ENCODE measurements around the gene PNCK.

Gene PNCK

DNA sequence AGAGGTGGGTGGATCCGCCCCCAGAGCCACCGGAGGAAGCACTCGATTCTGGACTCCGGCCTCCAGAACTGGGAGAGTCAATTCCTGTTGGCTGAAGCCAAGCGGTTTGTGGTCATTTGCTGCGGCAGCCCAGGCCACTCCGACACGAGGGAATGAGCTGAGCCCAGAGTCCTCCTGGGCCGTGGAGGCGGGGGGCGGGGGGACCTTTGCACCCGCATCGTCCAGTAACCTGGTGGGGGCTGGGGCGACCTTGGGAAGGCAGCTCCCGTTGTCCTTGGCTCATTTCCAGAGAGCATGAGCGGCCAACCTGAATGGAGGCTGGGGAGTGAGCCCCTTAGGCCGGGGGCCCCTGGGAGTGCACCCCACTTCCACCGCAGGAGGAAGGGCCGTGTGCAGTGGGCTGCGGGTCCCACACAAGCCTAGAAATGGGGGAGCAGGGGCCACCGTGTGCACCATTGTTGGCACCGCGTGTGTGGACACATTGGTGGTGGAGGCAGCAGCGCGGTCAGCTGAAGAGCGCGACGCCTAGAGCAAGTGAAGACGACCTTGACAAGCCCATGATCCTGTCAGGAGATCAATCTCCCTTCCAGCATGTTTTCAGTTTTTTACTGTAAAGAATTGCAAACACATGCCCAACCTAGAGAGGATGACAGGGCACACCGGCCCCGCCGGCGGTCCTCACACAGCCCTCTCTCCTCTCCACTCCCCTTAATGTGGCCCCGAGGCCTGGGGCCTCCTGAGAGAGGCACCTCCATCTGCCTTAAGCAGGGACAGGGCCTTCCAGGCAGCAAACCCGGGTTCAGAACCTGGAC, 46.5 kb downstream of the PNCK start:
- DNase-seq = no peak

- no peak for DNase-seq
Measured at GRCh38 chrX:153626025-153626633, 47.5 kb downstream of the PNCK start.

GRCh38 chrX:153625271-153626024, 48.2 kb downstream of the PNCK start:
- no peak for DNase-seq

- no peak for DNase-seq
Measured at GRCh38 chrX:153624196-153625091, 49.2 kb downstream of the PNCK start.

GRCh38 chrX:153623310-153624029, 50.1 kb downstream of the PNCK start:
- no peak for DNase-seq

GRCh38 chrX:153622661-153623309, 50.8 kb downstream of the PNCK start:
- DNase-seq = no peak

DNA sequence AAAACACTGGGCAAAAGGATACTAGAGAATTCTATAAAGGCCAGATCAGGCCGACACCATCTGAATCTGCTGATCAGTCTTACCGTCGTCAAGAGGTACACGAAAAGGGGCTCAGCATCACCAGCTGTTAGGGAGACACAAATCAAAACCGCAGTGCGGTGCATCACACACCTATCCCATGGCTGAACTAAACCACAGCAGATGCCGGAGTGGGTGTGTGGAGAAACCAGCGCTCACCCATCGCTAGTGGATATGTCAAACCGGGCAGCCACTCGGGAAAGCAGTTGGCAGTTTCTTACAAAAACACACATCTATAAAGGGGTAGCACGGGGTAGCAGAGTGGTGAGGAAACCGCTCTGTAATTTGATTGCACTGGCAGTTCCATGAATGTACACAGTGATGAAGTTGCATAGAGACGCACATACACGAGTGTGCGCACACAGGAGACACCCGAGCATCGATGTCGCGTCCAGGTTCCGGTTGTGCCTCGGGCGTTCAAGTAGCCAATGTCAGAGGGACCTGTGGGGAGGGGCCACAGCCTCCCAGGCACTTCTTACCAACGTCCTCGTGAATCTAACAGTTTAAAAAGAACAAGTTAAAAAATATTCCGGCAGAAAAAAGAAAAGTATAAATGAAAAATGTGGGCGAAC, 51.5 kb downstream of the PNCK start:
- no peak for DNase-seq

DNA sequence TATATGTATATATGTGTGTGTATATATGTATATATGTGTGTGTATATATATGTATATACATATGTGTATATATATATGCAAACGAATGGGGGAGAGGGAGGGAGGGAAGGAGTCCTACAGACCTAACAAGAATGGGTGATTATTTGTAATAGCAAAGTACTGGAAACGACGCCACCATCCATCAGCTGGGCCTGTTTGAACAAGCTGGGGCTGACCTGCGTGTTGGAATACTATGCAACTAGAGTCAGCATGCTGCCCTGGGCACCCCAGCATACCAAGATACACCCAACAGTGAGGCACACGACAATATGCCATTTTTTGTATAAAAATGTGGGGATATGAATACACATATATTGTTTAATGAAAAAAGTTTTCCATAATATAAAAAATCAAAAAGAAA, 53.0 kb downstream of the PNCK start:
- no peak for DNase-seq

Data from inflammatory macrophage treated with lipopolysaccharide for 4 hours (primary cell).